ENCODE data around the gene IRX1.

Gene IRX1

GRCh38 chr5:3600106-3601060, 4.8 kb downstream of the IRX1 start:
- no peak for DNase-seq (ENCODE audit: low read depth)

DNA sequence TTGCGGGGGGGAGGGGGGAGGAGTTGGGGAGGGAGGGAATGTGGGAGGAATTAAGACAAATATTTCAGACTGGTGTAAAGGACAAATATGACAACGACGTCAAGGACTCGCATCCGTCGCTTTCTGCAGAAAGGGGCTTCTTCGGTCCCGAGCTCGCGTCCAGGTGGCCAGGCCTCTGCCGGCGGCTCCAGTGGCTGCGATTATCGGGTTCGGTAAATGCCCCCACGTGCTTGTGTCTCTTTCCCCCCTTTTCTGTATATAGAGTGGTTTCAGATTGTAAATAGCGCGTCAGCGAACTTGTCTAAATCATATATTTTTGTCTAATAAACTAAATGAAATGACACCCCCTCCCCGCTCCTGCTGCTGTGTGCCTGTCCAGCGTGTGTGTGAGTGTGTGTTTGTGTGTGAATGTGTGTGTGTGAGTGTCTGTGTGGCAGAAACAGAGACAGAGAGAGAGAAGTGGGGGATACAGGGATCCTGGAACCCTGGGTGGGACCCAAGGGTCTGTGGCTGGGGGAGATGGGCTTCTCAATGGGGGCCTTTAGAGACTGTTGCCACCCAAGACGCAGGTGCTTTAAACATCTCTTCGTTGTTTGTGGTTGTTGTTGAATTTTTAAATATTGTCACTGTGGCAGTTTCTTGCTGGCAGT, 5.6 kb downstream of the IRX1 start:
- no peak for DNase-seq (ENCODE audit: low read depth)

- no peak for DNase-seq (ENCODE audit: low read depth)
These were observed 6.5 kb downstream of the IRX1 start for GRCh38 chr5:3601911-3602782.

DNA sequence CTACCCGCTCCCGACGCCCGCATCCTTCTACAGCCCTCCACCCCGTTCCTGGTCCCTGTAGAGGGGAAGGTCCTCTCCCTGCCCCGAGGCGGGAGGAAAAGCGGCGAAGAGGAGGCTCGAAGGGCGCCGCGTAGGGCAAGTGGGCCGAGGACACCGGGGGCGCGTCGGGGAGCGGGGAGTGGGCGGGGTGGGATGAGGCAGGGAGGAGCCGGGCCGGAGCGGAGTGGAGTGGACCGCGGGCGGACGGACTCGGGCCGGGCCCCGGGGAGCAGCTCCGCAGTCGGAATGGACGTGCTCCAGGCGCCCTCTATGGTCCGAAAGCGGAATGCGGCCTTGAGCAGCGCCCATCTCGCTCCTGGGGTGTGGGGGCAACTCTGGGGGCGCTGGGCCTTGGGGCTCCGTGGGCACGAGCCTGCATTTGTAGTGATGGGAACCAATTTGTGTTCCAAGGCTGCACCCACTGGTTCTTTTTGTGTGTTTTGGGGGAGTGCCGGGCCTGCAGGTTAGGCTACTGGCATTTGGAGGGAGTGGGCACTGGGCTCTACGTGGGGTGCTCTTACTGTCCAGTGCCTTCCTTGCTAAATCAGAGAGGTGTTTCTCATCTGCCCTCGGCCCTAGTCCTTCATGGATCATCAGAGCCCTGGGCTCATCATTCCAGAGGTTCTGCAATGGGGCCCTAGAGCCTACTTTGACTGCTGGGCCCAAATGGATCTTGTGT, 7.3 kb downstream of the IRX1 start:
- DNase-seq (ENCODE audit: low read depth), result no peak

DNA sequence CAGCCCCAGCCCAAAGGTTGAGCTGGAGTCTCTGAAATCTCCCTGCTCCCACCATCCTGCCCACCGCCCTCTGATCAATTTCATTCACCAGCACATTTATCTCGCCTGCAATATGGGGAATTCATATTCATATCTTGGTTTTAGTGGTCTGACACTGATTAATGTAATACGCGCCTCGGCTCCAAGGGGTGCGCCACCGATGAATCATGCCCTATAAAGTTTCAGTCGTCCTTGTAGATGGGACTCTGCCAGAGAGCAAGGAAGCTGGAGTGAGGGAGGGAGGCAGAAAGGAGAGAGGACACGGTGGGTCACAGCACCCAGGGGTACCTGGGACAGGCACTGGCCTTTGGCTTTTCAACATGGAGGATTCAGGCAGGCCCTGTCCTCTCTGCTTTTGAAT, 8.9 kb downstream of the IRX1 start:
- no peak for DNase-seq (ENCODE audit: low read depth)

- DNase-seq (ENCODE audit: low read depth), result no peak
These were observed 9.8 kb downstream of the IRX1 start for GRCh38 chr5:3605298-3606010.

- no peak for DNase-seq (ENCODE audit: low read depth)
These were observed 10.6 kb downstream of the IRX1 start for GRCh38 chr5:3606121-3606831.

GRCh38 chr5:3607541-3608181, 12.0 kb downstream of the IRX1 start:
- no peak for DNase-seq (ENCODE audit: low read depth)

DNA sequence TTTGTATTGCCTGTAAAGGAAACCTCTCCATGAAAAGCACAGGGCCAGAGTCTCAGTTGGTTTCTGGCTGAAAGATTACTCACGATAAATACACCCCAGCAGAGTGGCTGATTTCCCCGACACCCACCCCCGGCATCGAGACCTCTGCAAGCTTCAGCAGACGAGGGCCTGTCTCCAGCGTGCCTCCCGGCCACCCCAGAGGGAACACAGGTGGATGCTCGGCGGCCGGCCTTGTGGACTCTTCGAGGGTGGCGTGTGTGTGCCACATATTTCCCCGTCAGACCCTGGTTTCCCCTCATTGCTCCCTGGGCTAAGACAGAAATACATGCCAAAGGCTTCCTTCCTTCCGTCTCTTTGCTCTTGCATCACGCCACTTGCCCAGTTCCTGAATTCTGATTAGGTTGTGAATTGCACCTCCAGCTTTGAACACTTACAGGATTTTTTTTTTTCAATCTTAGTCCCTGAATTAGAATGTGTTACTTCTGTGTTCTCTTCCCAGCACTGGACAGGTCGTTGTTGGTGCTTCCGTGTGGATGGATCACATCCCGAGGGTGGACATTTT, 13.6 kb downstream of the IRX1 start:
- DNase-seq (ENCODE audit: low read depth), result no peak

GRCh38 chr5:3612591-3613042, 17.0 kb downstream of the IRX1 start:
- no peak for DNase-seq (ENCODE audit: low read depth)

DNA sequence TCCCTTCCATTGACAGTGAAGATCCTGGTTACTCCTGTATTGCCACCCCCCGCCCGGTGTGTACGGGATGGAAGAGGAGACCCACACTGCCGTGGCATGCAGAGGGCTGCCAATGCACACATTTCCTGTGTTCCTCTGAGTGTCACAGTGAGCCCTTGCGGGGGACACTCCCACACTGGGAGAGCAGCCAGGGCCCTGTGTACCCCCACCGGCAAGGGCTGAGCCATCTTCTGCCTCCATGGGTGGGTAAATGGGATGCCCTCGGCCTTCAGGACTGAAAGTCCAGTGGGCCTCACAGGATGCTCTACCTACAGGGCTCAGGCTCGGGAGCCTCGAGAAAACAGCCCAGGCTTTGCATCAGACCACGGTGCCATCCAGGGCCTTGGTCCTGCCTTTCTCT, 18.1 kb downstream of the IRX1 start:
- no peak for DNase-seq (ENCODE audit: low read depth)

GRCh38 chr5:3615217-3615616, 19.6 kb downstream of the IRX1 start:
- DNase-seq (ENCODE audit: low read depth), result no peak

GRCh38 chr5:3615829-3616228, 20.2 kb downstream of the IRX1 start:
- DNase-seq (ENCODE audit: low read depth), result no peak

DNA sequence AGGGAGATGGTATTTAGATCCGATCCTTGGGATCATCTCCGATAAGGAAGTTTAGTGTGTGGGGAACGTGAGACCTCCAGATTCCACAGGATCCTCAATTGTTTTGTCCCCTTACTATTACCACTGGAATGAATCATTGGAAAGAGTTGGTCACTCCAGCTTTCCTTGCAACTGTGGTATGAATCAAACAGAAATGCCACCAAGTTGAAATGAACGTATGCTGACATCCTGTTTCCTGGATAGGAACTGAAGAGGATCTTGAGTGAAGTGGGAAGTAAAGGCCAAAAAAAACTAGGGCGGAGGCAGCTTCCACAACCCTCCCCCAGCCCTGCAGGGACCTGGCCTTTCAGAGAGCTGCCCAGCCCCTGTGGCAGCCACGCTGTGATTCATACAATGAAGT, 23.9 kb downstream of the IRX1 start:
- DNase-seq (ENCODE audit: low read depth), result no peak

- no peak for DNase-seq (ENCODE audit: low read depth)
These were observed 27.3 kb downstream of the IRX1 start for GRCh38 chr5:3622961-3623360.

- DNase-seq (ENCODE audit: low read depth), result no peak
These were observed 30.0 kb downstream of the IRX1 start for GRCh38 chr5:3625626-3626025.

GRCh38 chr5:3634061-3634460, 38.4 kb downstream of the IRX1 start:
- no peak for DNase-seq (ENCODE audit: low read depth)

- DNase-seq (ENCODE audit: low read depth), result no peak
These were observed 43.5 kb downstream of the IRX1 start for GRCh38 chr5:3639175-3639574.

- no peak for DNase-seq (ENCODE audit: low read depth)
These were observed 46.6 kb downstream of the IRX1 start for GRCh38 chr5:3642231-3642630.

- DNase-seq (ENCODE audit: low read depth), result no peak
These were observed 54.7 kb downstream of the IRX1 start for GRCh38 chr5:3650320-3650719.
